Tibial nerve (tissue), 4 donors: ENCODE data around the gene DLG1.
A peak's percentile ranks its signal among the peaks of the same experiment; 100 is the strongest.

ENCODE experiments used
- CTCF ChIP-seq, 5 experiments: fragments of 200-600 bp in 3 of 5; fragments of 450-650 bp in 2 of 5; sonication (generic) in 3 of 5; IDR thresholded peaks; one replicate each; pipeline ENCODE4 v1.5.1; 2016 to 2019; ENCODE audit warnings: antibody characterized with exemption in 5 of 5, mild to moderate bottlenecking in 3 of 5, moderate library complexity in 2 of 5
- EP300 ChIP-seq, 2 donors: sonication (generic); formaldehyde crosslinking; IDR thresholded peaks; one replicate each; pipeline ENCODE4 v1.6.1; 2017; ENCODE audit warnings: antibody characterized with exemption in 2 of 2, mild to moderate bottlenecking in 1 of 2
- POLR2A ChIP-seq, 2 donors: fragments of 450-650 bp; IDR thresholded peaks; one replicate each; pipeline ENCODE4 v1.6.1; 2017; ENCODE audit warnings: antibody characterized with exemption in 2 of 2, mild to moderate bottlenecking in 2 of 2, moderate library complexity in 2 of 2

GRCh38 chr3:197224034-197224444 is 74.4 kb downstream of the DLG1 start:
- TF ChIP-seq CTCF (IDR thresholded peaks at IDR 0.05) (peak in 4 of 5 experiments; percentile 44 to 58 (median 46)), EP300 (IDR thresholded peaks at IDR 0.05) (no peak), POLR2A (IDR thresholded peaks at IDR 0.05) (no peak)
